Umbilical cord (tissue), 2 donors: ENCODE data around the gene DEFB132. TPM values are rescaled to one million over a fixed set of nuclear protein-coding genes. Genes with fewer than 3 reads are reported as not detected.

Source experiments
- DNase-seq: peaks from one replicate; pipeline ENCODE4 v3.0.0-alpha.2; 2015; ENCODE audit warnings: low spot score
- total RNA-seq: library from RNA; depleted of rRNA; stranded (reverse); fragments of >200 nt; gene quantifications from one replicate; pipeline ENCODE4 v1.2.3, GENCODE V29; 2014; ENCODE audit warnings: low replicate concordance; ENCODE audit not compliant: insufficient read depth

Gene DEFB132
- total RNA-seq, 1 donor from 2014 or later = 2.4 TPM

- no peak for DNase-seq
Observed at GRCh38 chr20:263701-264100, 6.2 kb downstream of the DEFB132 start.

- peak; percentile 82 for DNase-seq
Observed at GRCh38 chr20:266596-267562, 9.4 kb downstream of the DEFB132 start.

GRCh38 chr20:270517-270916, 13.0 kb downstream of the DEFB132 start:
- no peak for DNase-seq

GRCh38 chr20:271069-271468, 13.5 kb downstream of the DEFB132 start:
- no peak for DNase-seq

GRCh38 chr20:271528-271927, 14.0 kb downstream of the DEFB132 start:
- no peak for DNase-seq

GRCh38 chr20:272718-273117, 15.2 kb downstream of the DEFB132 start:
- DNase-seq = no peak

- DNase-seq = no peak
Observed at GRCh38 chr20:273884-274283, 16.4 kb downstream of the DEFB132 start.

GRCh38 chr20:275791-276190, 18.3 kb downstream of the DEFB132 start:
- no peak for DNase-seq

GRCh38 chr20:276620-277495, 19.3 kb downstream of the DEFB132 start:
- no peak for DNase-seq

- no peak for DNase-seq
Observed at GRCh38 chr20:277496-277781, 19.9 kb downstream of the DEFB132 start.

GRCh38 chr20:278181-278580, 20.7 kb downstream of the DEFB132 start:
- DNase-seq = no peak

GRCh38 chr20:278607-279571, 21.4 kb downstream of the DEFB132 start:
- DNase-seq = peak; percentile 53

GRCh38 chr20:284172-284571, 26.6 kb downstream of the DEFB132 start:
- no peak for DNase-seq

- DNase-seq = no peak
Observed at GRCh38 chr20:286508-286907, 29.0 kb downstream of the DEFB132 start.

- DNase-seq = no peak
Observed at GRCh38 chr20:288956-289692, 31.6 kb downstream of the DEFB132 start.

- DNase-seq = no peak
Observed at GRCh38 chr20:289693-290083, 32.2 kb downstream of the DEFB132 start.

- peak; percentile 97 for DNase-seq
Observed at GRCh38 chr20:290084-290831, 32.7 kb downstream of the DEFB132 start, which contains the start of gene C20orf96. Gene C20orf96 (minus strand): TSS chr20:290750. CDS start chr20:290610, 140 bp downstream.

- no peak for DNase-seq
Observed at GRCh38 chr20:294602-295001, 37.1 kb downstream of the DEFB132 start.

GRCh38 chr20:295804-296203, 38.3 kb downstream of the DEFB132 start:
- no peak for DNase-seq
